BJ (cell line): ENCODE results near the gene SPEG. TPM values are rescaled to one million over a fixed set of nuclear protein-coding genes. Genes with fewer than 3 reads are reported as not detected.

Experiments
- CTCF ChIA-PET: fragments of 350-600 bp; formaldehyde crosslinking; extraction: SDS; loops from one replicate; lab custom pipeline; 2021; ENCODE audit warnings: antibody characterized with exemption, inconsistent platforms; lab: Yijun Ruan, JAX
- POLR2A ChIA-PET: fragments of 300-600 bp; sonication (Branson Sonifier 250); formaldehyde crosslinking; extraction: SDS; loops from one replicate; lab custom pipeline; 2021; ENCODE audit warnings: antibody characterized with exemption; lab: Charles Lee
- DNase-seq: peaks from one replicate; pipeline ENCODE4 v3.0.0-alpha.2; 2011; ENCODE audit warnings: low read depth
- H3K27me3 ChIP-seq: 2 replicates; pipeline ENCODE4 v1.6.0; 2011; ENCODE audit warnings: low read length; ENCODE audit not compliant: control insufficient read depth, insufficient read depth
- H3K36me3 ChIP-seq: 2 replicates; pipeline ENCODE4 v1.5.1; 2011; ENCODE audit warnings: low read length; ENCODE audit not compliant: control insufficient read depth, insufficient read depth
- H3K4me3 ChIP-seq: 2 replicates; pipeline ENCODE4 v1.5.1; 2011; ENCODE audit warnings: low read depth, mild to moderate bottlenecking, control low read depth, low read length
- polyA plus RNA-seq: library from polyadenylated mRNA; depleted of rRNA; stranded (reverse); fragments of >200 nt; gene quantifications from 2 replicates; pipeline ENCODE4 v1.2.3, GENCODE V29; 2011
- TF ChIP-seq, protein P1 (sequence below): IDR thresholded peaks from 2 replicates; pipeline ENCODE4 v1.5.1; 2011; ENCODE audit warnings: low read depth, mild to moderate bottlenecking, control low read depth, inconsistent platforms, low read length, moderate library complexity; ENCODE audit not compliant: insufficient read depth

Gene SPEG
- polyA plus RNA-seq, 1 experiment = 69.9 TPM

DNA sequence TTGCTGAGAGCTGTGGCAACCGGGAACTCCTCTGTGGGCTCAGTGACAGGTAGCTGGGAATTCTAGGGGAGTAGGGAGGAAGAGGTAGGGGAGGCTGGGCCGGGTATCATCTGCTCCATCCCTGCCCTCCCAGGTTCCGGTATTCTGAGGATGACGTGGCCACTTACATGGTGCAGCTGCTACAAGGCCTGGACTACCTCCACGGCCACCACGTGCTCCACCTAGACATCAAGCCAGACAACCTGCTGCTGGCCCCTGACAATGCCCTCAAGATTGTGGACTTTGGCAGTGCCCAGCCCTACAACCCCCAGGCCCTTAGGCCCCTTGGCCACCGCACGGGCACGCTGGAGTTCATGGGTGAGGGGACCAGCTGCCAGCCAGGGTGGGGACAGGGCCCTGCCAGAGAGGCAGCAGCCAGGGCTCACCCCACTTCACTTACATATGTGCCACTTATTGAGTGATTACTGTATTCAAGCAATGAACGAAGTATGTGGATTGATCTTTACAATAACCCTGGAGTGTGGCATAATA, 56.0 kb downstream of the SPEG start:
- TF ChIP-seq, protein P1, sequence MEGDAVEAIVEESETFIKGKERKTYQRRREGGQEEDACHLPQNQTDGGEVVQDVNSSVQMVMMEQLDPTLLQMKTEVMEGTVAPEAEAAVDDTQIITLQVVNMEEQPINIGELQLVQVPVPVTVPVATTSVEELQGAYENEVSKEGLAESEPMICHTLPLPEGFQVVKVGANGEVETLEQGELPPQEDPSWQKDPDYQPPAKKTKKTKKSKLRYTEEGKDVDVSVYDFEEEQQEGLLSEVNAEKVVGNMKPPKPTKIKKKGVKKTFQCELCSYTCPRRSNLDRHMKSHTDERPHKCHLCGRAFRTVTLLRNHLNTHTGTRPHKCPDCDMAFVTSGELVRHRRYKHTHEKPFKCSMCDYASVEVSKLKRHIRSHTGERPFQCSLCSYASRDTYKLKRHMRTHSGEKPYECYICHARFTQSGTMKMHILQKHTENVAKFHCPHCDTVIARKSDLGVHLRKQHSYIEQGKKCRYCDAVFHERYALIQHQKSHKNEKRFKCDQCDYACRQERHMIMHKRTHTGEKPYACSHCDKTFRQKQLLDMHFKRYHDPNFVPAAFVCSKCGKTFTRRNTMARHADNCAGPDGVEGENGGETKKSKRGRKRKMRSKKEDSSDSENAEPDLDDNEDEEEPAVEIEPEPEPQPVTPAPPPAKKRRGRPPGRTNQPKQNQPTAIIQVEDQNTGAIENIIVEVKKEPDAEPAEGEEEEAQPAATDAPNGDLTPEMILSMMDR = no peak
- ChIA-PET POLR2A (interaction anchor here (0.6 kb wide), 1 partner anchor 27 kb away, joined by 7 read pairs; no protein-coding TSS in a partner anchor), CTCF (interaction anchor here (0.8 to 42.0 kb wide), 6 partner anchors 8 to 199 kb away, joined by 3 to 872 read pairs (median 3); partner anchors contain the start of genes ASIC4, CHPF and TMEM198)
- DNase-seq = no peak
- Histone ChIP-seq H3K27me3 (no peaks in the 10 kb centered on the region), H3K4me3 (no peak overlapping the region), H3K36me3 (peaks cover 18% of the 10 kb centered on the region)

DNA sequence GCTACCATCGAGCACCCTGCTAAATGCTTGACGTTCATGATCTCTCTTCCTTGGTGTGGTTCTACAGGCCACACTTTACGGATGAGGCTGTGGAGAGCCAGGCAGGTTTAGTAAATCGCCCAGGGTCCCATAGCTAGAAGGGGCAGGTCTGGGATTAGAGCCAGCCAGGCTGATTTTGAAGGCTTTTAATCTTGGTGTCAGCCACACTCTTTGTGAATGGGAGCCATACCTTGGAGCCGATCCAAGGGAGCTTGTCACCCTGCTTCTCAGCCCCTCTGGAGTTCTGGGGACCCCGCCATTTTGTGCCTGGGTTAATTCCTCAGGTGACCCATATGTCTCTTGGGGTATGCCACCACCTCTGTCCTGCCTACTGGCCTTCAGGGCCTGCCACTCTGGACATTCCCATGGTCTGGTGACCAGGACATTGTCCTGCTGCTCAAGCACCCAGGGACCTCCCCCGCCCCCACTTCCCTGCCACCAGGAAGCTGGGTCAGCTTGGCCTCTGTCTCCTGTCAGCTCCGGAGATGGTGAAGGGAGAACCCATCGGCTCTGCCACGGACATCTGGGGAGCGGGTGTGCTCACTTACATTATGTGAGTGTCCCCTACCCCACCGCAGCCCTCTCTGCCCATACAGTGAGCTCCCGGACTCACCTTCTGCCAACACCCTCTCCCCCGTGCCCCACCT, 56.8 kb downstream of the SPEG start:
- POLR2A ChIA-PET = no interaction called here
- TF ChIP-seq, protein P1 = no peak
- CTCF ChIA-PET = interaction anchor here (0.8 to 42.0 kb wide), 6 partner anchors 8 to 199 kb away, joined by 3 to 872 read pairs (median 3); partner anchors contain the start of genes ASIC4, CHPF and TMEM198
- no peak for DNase-seq
- Histone ChIP-seq H3K36me3 (peaks cover 18% of the 10 kb centered on the region), H3K27me3 (no peaks in the 10 kb centered on the region), H3K4me3 (no peak overlapping the region)

DNA sequence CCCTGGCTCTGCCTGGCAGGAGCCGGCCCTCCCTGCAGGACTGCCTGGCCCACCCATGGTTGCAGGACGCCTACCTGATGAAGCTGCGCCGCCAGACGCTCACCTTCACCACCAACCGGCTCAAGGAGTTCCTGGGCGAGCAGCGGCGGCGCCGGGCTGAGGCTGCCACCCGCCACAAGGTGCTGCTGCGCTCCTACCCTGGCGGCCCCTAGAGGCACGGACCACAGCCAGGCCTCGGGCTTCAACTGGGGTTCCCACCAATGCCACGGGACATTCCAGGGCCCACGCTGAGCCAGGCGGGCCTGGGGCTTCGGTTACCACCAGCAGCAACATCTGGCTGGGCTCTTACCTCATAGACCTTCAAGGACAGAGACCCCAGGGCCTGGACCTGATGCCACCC, 57.9 kb downstream of the SPEG start:
- peaks cover 18% of the 10 kb centered on the region for H3K36me3 ChIP-seq
- DNase-seq = no peak
- no peaks in the 10 kb centered on the region for H3K27me3 ChIP-seq
- CTCF ChIA-PET = interaction anchor here (2.1 to 42.0 kb wide), 2 partner anchors 36 to 90 kb away, joined by 6 to 872 read pairs; partner anchors contain the start of genes ASIC4, CHPF and TMEM198
- TF ChIP-seq, protein P1 = no peak
- POLR2A ChIA-PET = no interaction called here
- H3K4me3 ChIP-seq = no peak overlapping the region

DNA sequence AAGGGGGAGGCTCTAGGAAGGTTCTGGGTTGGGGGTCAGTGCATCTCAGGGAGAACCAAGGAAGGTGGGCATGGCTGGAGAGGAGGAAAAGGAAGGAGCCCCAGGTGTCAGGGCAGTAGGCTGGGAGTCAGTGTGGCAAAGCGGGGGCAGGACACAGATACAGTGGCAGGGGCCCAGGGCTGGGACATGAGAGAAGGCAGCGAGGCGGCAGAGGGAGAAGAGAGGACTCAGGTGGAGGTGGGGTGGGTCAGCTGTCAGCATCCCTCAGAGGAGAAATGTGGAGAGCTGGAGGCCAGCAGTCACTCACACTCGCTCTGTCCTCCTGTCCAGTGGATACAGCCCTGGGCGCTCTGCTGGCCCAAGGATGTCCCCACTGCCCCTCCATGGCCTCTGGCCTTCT, 58.4 kb downstream of the SPEG start:
- Histone ChIP-seq H3K4me3 (no peak overlapping the region), H3K27me3 (no peaks in the 10 kb centered on the region), H3K36me3 (peaks cover 16% of the 10 kb centered on the region)
- ChIA-PET CTCF (interaction anchor here (1.4 to 42.0 kb wide), 3 partner anchors 17 to 89 kb away, joined by 4 to 872 read pairs (median 28); partner anchors contain the start of genes ASIC4, CHPF and TMEM198), POLR2A (no interaction called here)
- TF ChIP-seq, protein P1 = no peak
- no peak for DNase-seq

DNA sequence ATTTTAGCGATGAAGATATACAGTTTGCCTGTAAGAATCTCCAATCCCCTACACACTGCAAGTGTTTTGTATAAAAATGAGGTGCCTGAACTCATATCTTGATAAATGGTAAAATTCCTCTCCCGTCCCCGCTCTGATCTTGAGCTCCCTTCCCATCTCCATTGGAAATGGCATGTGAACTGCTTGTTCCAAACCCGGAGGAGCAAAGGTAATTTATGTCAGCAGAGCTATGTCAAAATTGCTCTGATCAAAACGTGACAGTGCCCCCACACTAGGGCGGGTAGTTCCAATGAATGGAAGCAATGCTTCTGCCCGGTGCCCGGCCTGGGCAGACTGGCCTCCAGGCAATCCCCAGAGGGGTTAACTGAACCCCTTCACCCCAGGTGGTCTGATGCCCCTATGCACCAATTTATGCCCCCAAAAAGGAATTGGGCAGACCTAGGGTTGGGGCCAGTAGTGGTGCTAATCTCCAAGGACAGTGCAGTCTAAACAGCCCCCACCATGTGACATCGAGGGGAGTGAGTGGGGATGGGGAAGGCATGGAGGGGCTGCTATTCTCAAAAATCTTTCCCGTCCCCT, 60.4 kb downstream of the SPEG start:
- TF ChIP-seq, protein P1 = no peak
- H3K27me3 ChIP-seq = no peaks in the 10 kb centered on the region
- no peak overlapping the region for H3K4me3 ChIP-seq
- peaks cover 4% of the 10 kb centered on the region for H3K36me3 ChIP-seq
- POLR2A ChIA-PET = interaction anchor here (0.6 kb wide), 1 partner anchor 266 kb away, joined by 3 read pairs; no protein-coding TSS in a partner anchor
- no peak for DNase-seq
- CTCF ChIA-PET = interaction anchor here (0.6 to 42.0 kb wide), 22 partner anchors 9 to 517 kb away, joined by 3 to 872 read pairs (median 6); partner anchors contain the start of genes ASIC4, CHPF and TMEM198
